GM19395 (cell line): ENCODE measurements around the gene TRAF2.
"Not testable (repeated sequence)": the region's sequence is repeated elsewhere in the genome, so short reads cannot be mapped to it uniquely, and the experiment has no call there.

ENCODE experiments used
- ATAC-seq: cut with Tn5 transposase; IDR thresholded peaks from one replicate; pipeline ENCODE4 v1.9.1; 2021; ENCODE audit warnings: mild to moderate bottlenecking, moderate library complexity; ENCODE audit not compliant: unreplicated experiment

TRAF2 gene

DNA sequence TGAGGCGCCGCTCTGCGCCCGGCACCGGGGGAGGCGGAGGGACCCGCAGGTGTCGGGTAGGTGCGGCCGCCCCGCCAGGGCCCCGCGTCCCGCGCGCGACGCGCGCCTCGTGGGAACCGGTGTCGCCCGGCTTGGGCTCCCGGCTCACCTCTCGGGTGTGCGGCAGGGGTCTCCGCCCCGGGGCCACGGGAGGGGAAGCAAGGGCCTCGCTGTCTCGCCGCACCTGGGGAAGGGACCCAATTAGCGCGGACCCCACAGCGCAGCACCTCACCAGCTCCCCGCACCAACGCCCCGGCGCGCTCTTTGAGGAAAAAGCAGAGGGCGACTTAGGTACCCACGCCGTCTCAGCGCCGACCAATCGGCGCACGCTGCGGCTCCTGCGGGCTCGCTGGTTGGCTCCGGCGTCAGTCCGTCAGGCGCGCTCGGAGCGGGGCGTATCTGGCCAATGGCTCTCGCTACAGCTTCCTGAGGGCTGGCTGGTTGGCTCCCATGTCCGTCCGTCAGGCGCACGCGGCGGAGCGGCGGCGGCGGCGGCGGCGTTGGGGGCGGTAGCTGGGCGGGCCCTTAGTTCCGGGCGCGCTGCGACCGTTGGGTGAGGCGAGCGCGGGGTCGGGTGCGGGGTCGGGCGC, at the start of gene TRAF2:
TRAF2 (plus strand) TSS at position 567 of the 629 bp plus-strand sequence. CDS start 12,225 bp downstream, outside the sequence.
- peak; percentile 76 for ATAC-seq

GRCh38 chr9:136837146-136837855, 49.0 kb upstream of the TRAF2 start:
- no peak for ATAC-seq

GRCh38 chr9:136837856-136838277, 48.4 kb upstream of the TRAF2 start:
- ATAC-seq = not testable (repeated sequence)

- no peak for ATAC-seq
These were observed 47.7 kb upstream of the TRAF2 start for GRCh38 chr9:136838314-136839228.

DNA sequence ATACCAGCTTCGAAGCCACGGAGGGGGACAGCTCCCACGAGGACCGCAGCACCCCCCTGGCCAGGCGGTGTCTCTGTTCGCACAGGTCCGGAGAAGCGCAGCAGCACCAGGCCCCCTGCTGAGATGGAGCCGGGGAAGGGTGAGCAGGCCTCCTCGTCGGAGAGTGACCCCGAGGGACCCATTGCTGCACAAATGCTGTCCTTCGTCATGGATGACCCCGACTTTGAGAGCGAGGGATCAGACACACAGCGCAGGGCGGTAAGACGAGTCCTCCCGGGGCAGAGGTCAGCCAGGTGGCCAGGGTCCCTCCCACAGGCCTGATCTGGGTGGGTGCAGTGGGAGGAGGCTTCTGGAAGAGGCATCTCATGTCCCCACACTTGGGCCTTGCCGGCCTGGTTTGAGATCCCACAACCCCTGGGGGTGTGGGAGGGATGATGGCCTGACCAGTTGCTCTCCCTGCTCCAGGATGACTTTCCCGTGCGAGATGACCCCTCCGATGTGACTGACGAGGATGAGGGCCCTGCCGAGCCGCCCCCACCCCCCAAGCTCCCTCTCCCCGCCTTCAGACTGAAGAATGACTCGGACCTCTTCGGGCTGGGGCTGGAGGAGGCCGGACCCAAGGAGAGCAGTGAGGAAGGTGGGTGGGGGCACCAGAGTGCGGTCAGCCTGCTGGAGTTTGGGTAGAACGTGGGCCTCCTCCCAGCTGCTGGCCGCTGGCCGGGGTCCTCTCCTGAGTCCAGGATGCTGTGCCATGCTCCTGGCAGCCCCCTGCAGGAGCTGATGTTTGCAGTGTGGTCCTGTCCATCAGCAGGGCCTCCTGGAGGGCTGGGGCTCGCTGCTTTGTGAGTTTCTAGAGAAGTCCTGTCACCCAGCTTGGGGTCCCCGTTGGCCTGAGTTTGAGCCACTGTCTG, 46.8 kb upstream of the TRAF2 start:
- no peak for ATAC-seq

DNA sequence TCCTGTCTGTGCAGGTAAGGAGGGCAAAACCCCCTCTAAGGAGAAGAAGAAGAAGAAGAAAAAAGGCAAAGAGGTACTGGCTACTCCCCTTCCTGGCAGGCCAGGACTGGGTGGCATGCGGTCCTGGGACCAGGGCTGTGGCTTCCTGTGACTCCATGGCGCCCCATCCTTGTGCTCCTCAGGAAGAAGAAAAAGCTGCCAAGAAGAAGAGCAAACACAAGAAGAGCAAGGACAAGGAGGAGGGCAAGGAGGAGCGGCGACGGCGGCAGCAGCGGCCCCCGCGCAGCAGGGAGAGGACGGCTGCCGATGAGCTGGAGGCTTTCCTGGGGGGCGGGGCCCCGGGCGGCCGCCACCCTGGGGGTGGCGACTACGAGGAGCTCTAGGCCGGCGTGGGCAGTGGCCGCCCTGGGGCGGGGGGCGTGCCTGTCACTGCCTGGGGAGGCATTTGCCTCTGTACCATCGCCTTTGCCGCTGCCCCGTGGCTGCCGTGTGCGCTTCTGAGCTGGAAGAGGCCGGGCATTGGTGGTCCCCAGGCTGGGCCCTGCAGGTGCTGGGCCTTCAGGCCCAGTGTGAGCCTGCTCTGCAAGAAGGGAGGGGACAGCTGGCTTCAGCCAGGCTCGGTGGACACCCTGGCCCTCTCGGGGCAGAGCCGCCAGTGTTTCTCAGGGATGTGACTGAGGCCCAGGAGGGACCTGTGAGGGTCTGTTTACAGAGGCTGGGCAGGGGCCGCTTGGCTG, 46.0 kb upstream of the TRAF2 start:
- ATAC-seq = no peak

DNA sequence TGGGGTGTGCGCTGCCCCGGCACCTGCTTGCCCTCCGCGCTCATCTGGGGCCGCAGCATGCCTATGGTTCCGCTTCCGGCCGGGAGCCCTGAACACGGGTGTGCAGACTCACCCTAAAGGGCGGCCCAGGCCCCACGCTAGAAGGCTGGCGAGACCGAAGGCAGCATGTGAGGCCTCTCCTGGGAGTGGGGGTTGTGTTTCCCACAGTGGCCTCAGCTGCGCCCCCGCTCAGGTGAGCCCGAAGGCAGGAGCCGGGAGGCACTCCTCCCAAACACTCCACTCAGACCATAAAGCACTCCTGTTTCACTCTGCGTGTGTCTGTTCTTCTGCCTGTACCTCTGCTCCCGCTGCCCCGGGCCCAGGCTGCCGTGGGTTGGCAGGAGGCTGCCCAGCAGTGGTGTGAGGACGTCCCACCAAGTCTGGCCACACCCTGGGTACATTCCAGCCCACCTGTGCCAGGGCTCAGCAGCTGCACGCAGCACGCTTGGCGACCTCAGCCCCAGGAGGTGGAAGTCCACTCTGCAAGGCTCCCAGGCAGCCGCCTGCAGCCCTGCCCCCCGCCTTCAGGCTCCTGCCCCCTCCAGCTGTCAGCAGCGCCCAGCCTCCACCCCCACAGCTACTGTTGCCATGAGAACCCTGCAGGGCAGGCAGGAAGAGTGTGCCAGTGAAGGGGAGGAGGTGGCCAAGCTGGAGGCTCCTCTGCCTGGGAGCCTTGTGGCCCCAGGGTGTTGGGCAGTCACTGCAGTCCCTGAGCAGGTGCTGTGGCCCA, 45.3 kb upstream of the TRAF2 start:
- no peak for ATAC-seq

DNA sequence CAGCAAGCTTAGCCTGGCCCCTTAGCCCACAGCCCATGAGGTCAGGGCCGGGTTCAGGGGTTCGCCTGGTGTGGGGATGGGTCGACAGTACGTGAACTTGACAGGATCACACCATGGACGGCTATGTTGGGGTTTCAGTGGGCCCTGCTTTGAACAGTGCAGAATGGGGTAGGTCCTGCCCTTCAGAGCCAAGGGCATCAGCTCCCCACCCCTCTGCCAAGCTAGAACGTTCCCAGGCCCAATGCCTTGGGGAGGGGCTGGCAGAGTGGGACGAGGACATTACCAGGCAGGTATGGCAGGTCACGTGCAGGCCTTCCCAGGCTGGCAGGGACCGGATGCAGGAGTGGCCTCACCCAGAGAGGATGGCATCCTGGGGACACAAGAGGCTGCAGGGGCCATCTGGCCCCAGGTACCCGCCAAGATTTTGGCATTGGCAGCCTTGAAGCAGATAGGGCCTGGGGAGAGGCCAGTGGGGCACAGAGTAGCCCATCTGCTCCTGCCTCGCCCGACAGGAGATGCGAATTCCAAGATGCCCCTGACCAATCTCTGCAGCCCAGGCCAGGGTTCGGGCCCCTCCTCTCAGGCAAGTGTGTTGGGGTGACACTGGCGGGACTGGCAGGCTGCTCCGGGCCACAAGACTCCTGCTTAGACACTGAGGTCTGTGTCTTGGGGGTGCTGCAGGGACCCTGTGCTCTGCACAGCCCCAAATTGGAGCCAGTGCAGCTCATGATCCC, 44.5 kb upstream of the TRAF2 start:
- ATAC-seq = not testable (repeated sequence)

- peak; percentile 71 for ATAC-seq
These were observed 43.9 kb upstream of the TRAF2 start, which contains the start of gene AJM1 for GRCh38 chr9:136842380-136842948. TSS of gene AJM1 (plus strand) at chr9:136842478. CDS start at chr9:136844415, 1,937 bp downstream.

DNA sequence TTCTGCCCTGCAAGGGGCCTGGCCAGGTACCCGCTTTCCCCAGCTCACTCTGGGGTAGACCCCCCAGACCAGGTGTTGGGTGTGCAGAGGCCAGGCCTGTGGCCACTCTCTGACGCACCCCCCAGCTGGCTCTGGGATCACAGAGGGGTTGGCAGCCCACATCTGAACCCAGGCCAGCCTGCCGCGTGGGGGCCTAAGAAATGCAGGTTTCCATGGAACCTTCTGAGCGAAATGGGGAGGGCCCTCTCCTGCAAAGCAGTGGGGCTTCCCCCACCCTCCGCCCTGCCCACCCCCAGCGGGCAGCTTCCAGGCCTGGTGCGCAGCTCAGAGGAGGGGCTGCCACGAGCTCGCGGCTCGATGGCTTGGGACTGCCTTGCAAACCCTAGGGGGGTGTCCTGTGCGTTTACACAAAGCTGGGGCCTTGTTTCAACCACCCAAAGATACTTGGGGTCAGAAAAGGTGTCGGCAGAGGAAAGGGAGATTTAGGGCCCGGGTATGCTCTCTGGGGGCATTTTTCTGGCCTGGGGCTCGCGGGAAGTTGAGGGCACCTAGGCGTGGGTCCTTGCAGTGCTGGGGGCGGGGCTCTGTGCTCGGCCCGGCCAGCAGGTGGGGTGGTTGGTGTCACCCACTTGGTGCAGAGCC, 43.0 kb upstream of the TRAF2 start:
- ATAC-seq = not testable (repeated sequence)

- ATAC-seq = not testable (repeated sequence)
These were observed 42.2 kb upstream of the TRAF2 start for GRCh38 chr9:136843801-136844740.

DNA sequence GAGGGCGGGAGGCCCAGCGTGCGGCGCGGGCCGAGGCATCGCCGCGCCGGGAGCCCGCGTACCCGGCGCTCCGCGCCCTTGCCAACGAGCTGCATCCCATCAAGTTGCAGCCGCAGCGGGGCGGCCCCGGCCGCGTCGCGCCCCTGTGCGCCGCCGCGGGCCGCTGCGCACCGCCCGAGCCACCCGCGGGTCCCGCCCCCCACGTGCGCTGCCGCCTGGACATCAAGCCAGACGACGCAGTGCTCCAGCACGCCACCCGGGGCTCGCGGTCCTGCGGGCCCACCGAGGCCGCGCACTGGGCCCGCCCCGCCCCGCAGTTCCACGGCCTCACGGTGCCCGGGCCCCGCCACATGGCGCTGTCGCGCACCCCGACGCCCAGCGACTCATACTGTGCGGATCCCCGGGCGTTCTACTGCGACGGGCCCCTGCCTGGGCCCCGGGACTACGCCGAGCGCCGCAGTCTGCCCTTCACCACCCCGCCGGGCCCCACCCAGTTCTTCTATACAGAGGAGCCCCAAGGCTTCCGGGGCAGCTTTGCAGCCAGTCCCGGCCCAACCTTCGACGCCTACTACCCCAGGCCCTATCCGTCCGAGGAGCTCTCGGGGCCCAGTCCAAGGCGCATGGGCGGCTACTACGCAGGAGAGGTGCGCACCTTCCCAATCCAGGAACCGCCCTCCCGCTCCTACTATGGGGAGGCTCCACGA, 41.4 kb upstream of the TRAF2 start:
- no peak for ATAC-seq

DNA sequence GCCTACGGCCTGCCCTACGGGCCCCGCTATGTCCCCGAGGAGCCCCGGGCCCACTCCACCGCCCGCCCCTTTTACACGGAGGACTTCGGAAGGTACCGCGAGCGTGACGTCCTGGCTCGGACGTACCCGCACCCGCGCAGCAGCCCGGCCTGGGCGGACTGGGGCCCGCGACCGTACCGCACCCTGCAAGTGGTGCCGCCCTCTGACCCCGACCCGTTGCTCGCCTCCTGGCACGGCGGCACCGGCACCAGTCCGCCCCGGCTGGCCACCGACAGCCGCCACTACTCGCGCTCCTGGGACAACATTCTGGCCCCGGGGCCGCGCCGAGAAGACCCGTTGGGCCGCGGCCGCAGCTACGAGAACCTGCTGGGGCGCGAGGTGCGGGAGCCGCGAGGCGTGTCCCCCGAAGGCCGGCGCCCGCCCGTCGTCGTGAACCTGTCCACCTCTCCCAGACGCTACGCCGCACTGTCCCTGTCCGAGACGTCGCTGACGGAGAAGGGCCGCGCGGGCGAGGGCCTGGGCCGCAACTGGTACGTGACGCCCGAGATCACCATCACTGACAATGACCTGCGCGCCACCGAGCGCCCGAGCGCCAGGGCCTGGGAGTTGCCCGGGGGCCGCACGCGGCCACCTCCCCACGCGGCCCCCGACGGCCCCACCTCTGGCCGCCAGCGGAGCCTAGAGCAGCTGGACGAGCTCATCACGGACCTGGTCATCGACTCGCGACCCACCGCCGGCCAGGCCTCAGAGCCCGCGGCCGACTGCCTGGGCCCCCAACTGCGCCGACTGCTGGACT, 40.7 kb upstream of the TRAF2 start:
- ATAC-seq = no peak

DNA sequence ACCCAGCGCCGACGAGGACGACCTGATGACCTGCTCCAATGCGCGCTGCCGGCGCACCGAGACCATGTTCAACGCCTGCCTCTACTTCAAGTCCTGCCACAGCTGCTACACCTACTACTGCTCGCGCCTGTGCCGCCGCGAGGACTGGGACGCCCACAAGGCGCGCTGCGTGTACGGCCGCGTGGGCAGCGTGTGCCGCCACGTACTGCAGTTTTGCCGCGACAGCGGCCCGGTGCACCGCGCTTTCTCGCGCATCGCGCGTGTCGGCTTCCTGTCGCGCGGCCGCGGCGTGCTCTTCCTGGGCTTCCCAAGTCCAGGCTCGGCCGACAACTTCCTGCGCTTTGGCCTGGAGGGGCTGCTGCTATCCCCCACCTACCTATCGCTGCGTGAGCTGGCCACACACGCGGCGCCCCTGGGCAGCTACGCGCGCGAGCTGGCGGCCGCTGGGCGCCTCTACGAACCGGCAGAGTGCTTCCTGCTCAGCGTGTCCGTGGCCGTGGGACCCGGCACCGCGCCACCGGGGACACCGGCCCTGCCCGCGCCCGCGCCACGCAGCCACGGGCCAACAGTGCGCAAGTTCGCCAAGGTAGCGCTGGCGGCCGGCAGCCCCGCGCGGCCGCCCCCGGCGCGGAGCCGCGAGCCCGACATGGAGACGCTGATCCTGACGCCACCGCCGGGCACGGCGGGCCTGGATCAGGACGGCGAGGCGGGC, 39.8 kb upstream of the TRAF2 start:
- no peak for ATAC-seq
